NCI-H82 treated with DMSO at 0.1 percent for 48 hours (cell line): ENCODE measurements around the gene ZC3H14.

ENCODE experiments used
- DNase-seq: peaks from one replicate; lab custom pipeline; 2025; ENCODE audit not compliant: unreplicated experiment; lab: John Stamatoyannopoulos, UW

The ZC3H14 gene

GRCh38 chr14:88599761-88600439 is 37.1 kb downstream of the ZC3H14 start:
- DNase-seq = no peak

- DNase-seq = no peak
Observed at GRCh38 chr14:88604212-88604611, 41.4 kb downstream of the ZC3H14 start.

- DNase-seq = no peak
Observed at GRCh38 chr14:88605594-88605993, 42.8 kb downstream of the ZC3H14 start.

GRCh38 chr14:88607829-88608228 is 45.0 kb downstream of the ZC3H14 start:
- no peak for DNase-seq

GRCh38 chr14:88611878-88612277 is 49.0 kb downstream of the ZC3H14 start:
- no peak for DNase-seq

GRCh38 chr14:88612981-88613380 is 50.1 kb downstream of the ZC3H14 start:
- DNase-seq = no peak

GRCh38 chr14:88613552-88614010 is 50.7 kb downstream of the ZC3H14 start:
- no peak for DNase-seq

- no peak for DNase-seq
Observed at GRCh38 chr14:88614218-88614907, 51.5 kb downstream of the ZC3H14 start.

GRCh38 chr14:88616697-88617096 is 53.9 kb downstream of the ZC3H14 start:
- no peak for DNase-seq

GRCh38 chr14:88617479-88617878 is 54.6 kb downstream of the ZC3H14 start:
- no peak for DNase-seq

- no peak for DNase-seq
Observed at GRCh38 chr14:88618476-88618875, 55.6 kb downstream of the ZC3H14 start.

- no peak for DNase-seq
Observed at GRCh38 chr14:88621100-88621499, 58.3 kb downstream of the ZC3H14 start.

- DNase-seq = no peak
Observed at GRCh38 chr14:88625671-88626070, 62.8 kb downstream of the ZC3H14 start.

- no peak for DNase-seq
Observed at GRCh38 chr14:88628033-88628432, 65.2 kb downstream of the ZC3H14 start.

- no peak for DNase-seq
Observed at GRCh38 chr14:88628462-88628861, 65.6 kb downstream of the ZC3H14 start.

GRCh38 chr14:88630565-88630964 is 67.7 kb downstream of the ZC3H14 start:
- no peak for DNase-seq

- DNase-seq = no peak
Observed at GRCh38 chr14:88631091-88631490, 68.3 kb downstream of the ZC3H14 start.

- no peak for DNase-seq
Observed at GRCh38 chr14:88632512-88632911, 69.7 kb downstream of the ZC3H14 start.

- DNase-seq = no peak
Observed at GRCh38 chr14:88639221-88639620, 76.4 kb downstream of the ZC3H14 start.

GRCh38 chr14:88660056-88660455 is 97.2 kb downstream of the ZC3H14 start:
- no peak for DNase-seq

- DNase-seq = peak; percentile 49
Observed at GRCh38 chr14:88667555-88668273, 104.9 kb downstream of the ZC3H14 start.
